ENCODE results near the gene TOMM20.

The TOMM20 gene

DNA sequence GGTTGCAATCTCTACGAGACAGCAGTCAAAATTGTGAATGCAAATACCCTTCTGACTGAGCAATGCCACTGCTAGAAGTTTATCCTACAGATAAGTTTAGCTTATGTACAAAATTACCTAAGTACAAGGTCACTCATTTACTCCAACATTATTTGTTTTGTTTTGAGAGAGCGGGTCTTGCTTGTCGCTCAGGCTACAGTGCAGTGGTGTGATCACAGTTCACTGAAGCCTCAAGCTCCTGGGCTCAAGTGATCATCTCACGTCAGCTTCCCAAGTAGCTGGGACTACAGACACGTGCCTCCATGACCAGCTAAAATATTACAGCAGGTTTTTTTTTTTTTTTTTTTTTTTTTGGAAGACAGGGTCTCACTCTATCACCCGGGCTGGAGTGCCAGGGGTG is 17.0 kb upstream of the TOMM20 start:
- H3K27me3 ChIP-seq (ENCODE audit: insufficient read depth, low read depth, severe bottlenecking) = no peaks in the 10 kb centered on the region
- no peaks in the 10 kb centered on the region for H3K9me3 ChIP-seq (ENCODE audit: severe bottlenecking)
- H3K4me3 ChIP-seq (ENCODE audit: low read depth, low read length) = no peak overlapping the region
- TF ChIP-seq, protein P1, sequence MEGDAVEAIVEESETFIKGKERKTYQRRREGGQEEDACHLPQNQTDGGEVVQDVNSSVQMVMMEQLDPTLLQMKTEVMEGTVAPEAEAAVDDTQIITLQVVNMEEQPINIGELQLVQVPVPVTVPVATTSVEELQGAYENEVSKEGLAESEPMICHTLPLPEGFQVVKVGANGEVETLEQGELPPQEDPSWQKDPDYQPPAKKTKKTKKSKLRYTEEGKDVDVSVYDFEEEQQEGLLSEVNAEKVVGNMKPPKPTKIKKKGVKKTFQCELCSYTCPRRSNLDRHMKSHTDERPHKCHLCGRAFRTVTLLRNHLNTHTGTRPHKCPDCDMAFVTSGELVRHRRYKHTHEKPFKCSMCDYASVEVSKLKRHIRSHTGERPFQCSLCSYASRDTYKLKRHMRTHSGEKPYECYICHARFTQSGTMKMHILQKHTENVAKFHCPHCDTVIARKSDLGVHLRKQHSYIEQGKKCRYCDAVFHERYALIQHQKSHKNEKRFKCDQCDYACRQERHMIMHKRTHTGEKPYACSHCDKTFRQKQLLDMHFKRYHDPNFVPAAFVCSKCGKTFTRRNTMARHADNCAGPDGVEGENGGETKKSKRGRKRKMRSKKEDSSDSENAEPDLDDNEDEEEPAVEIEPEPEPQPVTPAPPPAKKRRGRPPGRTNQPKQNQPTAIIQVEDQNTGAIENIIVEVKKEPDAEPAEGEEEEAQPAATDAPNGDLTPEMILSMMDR (IDR thresholded peaks at IDR 0.05; ENCODE audit: low read depth, low read length) = no peak
- DNase-seq = no peak
- H3K27ac ChIP-seq = no peak overlapping the region
- peaks cover 89% of the 10 kb centered on the region for H3K36me3 ChIP-seq

DNA sequence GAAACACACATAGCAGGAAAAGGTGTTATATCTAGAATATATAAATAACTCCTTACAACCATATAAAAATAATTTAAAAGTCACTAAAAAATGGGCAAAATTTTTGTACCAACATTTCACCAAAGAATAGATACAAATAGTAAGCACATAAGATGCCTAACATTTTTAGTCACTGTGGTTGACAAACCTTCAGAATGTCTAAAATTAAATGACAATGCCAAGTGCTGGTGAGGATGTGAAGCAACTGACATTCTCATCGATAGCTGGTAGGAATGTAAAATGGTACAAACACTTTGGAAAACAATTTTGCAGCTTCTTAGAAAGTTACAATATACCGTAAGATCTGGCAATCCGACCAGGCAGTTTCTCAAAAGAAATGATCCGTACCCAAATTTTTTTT is 14.4 kb upstream of the TOMM20 start:
- no peaks in the 10 kb centered on the region for H3K27me3 ChIP-seq (ENCODE audit: insufficient read depth, low read depth, severe bottlenecking)
- peaks cover 86% of the 10 kb centered on the region for H3K36me3 ChIP-seq
- H3K9me3 ChIP-seq (ENCODE audit: severe bottlenecking) = no peaks in the 10 kb centered on the region
- no peak overlapping the region for H3K4me3 ChIP-seq (ENCODE audit: low read depth, low read length)
- TF ChIP-seq, protein P1 (IDR thresholded peaks at IDR 0.05; ENCODE audit: low read depth, low read length) = no peak
- no peak overlapping the region for H3K27ac ChIP-seq
- DNase-seq = no peak

DNA sequence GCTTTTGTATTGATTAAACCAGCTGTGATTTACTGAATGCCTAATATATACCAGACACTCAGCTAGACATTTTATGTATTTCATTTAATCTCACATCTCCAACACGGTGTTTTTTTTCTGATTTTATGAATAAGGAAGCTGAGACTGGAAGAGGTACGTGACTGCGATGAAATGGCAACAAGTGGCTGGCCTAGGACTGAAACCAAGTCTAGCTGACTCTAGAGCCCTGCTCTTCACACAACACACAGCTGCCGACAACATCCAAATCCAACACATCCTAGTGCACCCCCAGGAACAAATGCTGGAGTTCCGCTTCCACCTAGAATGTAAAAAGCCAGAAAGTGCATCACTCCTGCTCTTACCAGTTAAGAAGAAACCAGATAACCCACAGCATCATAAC is 10.7 kb upstream of the TOMM20 start:
- DNase-seq = no peak
- Histone ChIP-seq H3K4me3 (ENCODE audit: low read depth, low read length) (no peak overlapping the region), H3K9me3 (ENCODE audit: severe bottlenecking) (no peaks in the 10 kb centered on the region), H3K27me3 (ENCODE audit: insufficient read depth, low read depth, severe bottlenecking) (no peaks in the 10 kb centered on the region), H3K27ac (no peak overlapping the region), H3K36me3 (peaks cover 87% of the 10 kb centered on the region)
- TF ChIP-seq, protein P1 (IDR thresholded peaks at IDR 0.05; ENCODE audit: low read depth, low read length) = no peak

DNA sequence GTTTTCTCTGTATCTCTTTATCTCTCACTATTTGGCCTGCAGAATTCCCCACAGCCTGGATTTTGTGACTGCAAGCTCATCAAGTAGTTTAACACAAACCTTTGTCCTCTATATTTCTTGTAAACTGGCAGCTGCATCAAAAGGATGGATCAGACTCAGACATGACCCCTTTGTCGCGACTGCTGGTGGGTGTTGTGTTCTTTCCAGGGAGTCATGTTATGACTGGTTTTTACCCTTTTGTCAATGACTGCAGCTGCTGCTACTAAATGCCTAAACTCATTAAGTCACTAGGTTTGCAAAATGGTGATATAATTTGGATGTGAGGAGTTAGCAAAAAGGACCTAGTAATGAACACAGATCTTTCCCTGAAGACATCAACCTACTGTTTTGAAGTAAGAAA is 10.2 kb upstream of the TOMM20 start:
- Histone ChIP-seq H3K27me3 (ENCODE audit: insufficient read depth, low read depth, severe bottlenecking) (no peaks in the 10 kb centered on the region), H3K27ac (no peak overlapping the region), H3K9me3 (ENCODE audit: severe bottlenecking) (no peaks in the 10 kb centered on the region), H3K4me3 (ENCODE audit: low read depth, low read length) (no peak overlapping the region), H3K36me3 (peaks cover 87% of the 10 kb centered on the region)
- no peak for DNase-seq
- TF ChIP-seq, protein P1 (IDR thresholded peaks at IDR 0.05; ENCODE audit: low read depth, low read length) = no peak

DNA sequence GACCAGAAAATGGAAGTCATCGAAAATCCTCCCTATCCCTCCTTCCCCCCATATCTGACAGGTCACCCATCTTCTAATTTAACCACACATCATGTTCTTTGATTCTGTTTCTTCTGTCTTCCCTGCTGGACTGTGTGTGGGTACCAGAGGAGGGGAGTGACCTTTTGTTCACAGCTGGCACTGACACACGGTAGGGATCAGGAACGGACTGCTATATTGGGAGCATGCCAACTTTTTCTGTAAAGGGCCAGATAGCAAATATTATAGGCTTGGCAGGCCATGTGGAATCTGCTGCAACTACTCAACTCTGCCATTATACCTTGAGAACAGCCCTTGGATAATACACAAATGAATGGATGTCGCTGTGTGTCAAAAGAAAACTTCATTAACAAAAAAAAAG is 7.5 kb upstream of the TOMM20 start:
- H3K36me3 ChIP-seq = peaks cover 88% of the 10 kb centered on the region
- no peaks in the 10 kb centered on the region for H3K27me3 ChIP-seq (ENCODE audit: insufficient read depth, low read depth, severe bottlenecking)
- no peaks in the 10 kb centered on the region for H3K9me3 ChIP-seq (ENCODE audit: severe bottlenecking)
- H3K27ac ChIP-seq = no peak overlapping the region
- H3K4me3 ChIP-seq (ENCODE audit: low read depth, low read length) = no peak overlapping the region
- TF ChIP-seq, protein P1 (IDR thresholded peaks at IDR 0.05; ENCODE audit: low read depth, low read length) = no peak
- DNase-seq = no peak

DNA sequence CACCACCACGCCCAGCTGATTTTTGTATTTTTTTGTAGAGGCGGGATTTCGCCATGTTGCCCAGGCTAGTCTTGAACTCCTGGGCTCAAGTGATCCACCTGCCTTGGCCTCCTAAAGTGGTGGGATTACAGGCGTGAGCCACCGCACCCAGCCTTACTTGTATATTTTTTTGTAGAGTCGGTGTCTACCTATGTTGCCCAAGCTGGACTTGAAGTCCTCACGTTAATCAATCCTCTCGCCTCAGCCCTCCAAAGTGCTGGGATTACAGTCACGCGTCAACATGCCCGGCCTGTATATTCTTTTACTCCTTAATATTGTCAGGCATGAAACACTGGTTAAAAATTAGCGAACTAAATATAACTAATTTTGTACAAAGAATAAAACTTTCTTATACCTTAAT is 5.5 kb upstream of the TOMM20 start:
- Histone ChIP-seq H3K36me3 (peaks cover 83% of the 10 kb centered on the region), H3K9me3 (ENCODE audit: severe bottlenecking) (no peaks in the 10 kb centered on the region)

More for the DNA sequence above, 5.5 kb upstream of the TOMM20 start:
- Histone ChIP-seq H3K27me3 (ENCODE audit: insufficient read depth, low read depth, severe bottlenecking) (no peaks in the 10 kb centered on the region), H3K4me3 (ENCODE audit: low read depth, low read length) (no peak overlapping the region), H3K27ac (no peak overlapping the region)
- no peak for DNase-seq
- TF ChIP-seq, protein P1 (IDR thresholded peaks at IDR 0.05; ENCODE audit: low read depth, low read length) = no peak

Data from WERI-Rb-1 (cell line).